A172 (cell line): Measurements from ENCODE around the gene DAND5. TPM values are rescaled to one million over a fixed set of nuclear protein-coding genes. Genes with fewer than 3 reads are reported as not detected.
A peak's percentile ranks its signal among the peaks of the same experiment; 100 is the strongest.
"Not testable (repeated sequence)": the region's sequence is repeated elsewhere in the genome, so short reads cannot be mapped to it uniquely, and the experiment has no call there.

ENCODE experiments used
- DNase-seq: peaks from one replicate; pipeline ENCODE4 v3.0.0-alpha.2; 2015; ENCODE audit warnings: low spot score
- total RNA-seq: library from RNA; depleted of rRNA; stranded (reverse); fragments of >200 nt; shearing (Covaris generic); gene quantifications from 2 replicates; pipeline ENCODE4 v1.2.3, GENCODE V29; 2014

The DAND5 gene
- total RNA-seq, 1 experiment from 2014 or later = 0.36 TPM

DNA sequence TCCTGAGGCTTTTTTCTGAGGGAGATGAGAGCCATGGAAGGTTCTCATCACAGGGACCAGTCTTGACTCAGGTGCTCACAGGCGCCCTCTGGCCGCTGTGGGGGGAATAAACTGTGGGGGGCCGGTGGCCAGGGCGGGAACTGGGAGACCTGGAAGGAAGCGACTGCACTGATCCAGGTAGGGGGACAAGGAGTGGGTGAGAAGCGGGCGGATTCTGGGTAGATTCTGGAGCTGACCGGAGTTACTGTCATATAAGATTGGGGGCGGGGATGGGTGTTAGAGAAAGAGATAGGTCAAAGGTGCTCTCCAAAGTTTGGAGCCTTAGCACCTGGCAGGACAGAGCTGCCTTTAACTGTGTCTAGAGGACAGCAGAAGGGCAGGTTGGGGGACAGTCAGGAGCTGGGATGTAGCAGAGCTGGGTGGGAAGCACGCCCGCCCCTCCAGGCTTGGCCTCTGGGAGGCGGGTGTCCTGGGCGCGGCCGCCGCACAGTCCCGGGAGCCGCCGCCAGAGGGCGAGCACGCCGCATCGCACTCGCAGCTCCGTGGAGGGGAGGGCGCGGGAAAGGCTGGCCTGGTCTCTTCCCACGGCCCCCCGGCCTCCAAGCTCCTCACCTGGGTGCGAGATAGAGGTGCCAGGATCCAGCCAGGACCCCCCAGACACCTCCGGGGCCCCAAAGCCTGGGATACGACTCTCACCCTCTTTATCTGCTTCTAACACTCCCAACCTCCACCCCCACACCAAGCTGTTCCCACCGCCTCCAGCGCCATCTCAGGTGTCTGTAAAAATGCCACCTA is 4.2 kb upstream of the DAND5 start:
- peak; percentile 69 for DNase-seq

DNA sequence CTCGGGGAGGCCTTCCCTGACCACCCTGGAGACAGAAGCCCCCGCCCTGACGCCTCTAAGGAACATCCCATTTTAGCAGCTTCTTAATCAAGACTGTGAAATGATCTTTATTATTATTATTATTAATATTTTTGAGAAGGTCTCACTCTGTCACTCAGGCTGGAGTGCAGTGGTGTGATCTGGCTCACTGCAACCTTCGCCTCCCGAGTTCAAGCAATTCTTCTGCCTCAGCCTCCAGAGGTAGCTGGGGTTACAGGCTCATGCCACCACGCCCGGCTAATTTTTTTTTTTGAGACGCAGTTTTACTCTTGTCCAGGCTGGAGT is 3.6 kb upstream of the DAND5 start:
- no peak for DNase-seq

DNA sequence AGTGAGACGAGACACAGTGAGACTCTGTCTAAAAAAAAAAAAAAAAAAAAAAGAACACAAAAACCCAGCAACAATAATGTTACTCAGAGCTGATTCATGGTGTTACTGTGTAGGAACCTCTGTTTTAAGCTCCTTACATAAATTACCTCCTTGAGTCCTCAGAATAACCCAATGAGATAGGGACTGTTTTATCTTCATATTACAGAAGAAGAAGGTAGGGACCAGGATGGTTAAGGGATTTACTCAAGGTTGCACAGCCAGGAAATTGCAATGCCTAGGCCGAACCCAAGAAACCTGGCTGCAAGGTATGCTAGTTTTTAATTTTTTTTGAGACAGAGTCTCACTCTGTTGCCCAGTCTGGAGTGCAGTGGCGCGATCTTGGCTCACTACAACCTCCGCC is 1.5 kb upstream of the DAND5 start:
- no peak for DNase-seq

DNA sequence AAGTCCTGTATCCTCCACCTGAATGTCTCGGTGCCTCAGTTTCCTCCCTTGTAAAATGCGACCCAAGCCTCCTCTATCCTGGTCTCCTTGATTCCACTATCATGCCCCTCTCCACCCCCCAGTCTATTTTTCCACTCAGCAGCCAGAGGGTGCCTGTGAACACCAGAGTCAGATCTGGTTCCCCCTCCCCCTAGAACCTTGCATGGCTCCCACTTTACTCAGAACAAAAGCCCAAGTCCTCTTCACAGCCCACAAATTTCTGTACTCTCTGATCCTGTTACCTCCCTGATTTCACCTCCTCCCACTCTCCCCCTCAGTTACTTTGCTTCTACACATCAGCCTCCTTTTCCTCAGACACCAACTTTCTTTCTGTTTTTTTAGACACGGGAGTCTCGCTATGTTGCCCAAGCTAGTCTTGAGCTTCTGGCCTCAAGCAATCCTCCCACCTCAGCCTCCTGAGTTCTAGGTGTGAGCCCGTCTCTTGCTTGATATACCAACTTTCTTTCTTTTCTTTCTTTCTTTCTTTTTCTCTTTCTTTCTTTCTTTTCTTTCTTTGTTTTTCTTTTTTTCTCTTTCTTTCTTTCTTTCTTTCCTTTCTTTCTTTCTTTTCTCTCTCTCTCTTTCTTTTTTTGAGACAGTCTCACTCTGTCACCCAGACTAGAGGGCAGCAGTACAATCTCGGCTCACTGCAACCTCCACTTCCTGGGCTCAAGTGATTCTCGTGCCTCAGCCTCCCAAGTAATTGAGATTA is 869 bp downstream of the DAND5 start:
- no peak for DNase-seq

DNA sequence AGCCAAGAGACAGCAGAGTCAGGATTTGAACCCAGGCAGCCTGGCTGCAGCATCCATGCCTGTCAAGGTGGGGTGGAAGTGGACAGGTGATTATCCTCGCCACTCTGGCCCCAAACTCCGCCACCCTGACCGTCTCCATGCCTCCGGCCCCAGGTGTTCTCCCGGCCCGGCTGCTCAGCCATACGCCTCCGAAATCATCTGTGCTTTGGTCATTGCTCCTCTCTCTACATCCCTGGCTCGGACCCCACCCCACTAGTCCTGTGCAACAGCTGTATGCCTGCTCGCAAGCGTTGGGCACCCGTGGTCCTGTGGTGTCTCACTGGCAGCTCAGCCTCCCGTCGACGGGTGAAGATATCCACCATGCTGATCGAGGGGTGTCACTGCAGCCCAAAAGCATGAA is 3.9 kb downstream of the DAND5 start:
- no peak for DNase-seq

DNA sequence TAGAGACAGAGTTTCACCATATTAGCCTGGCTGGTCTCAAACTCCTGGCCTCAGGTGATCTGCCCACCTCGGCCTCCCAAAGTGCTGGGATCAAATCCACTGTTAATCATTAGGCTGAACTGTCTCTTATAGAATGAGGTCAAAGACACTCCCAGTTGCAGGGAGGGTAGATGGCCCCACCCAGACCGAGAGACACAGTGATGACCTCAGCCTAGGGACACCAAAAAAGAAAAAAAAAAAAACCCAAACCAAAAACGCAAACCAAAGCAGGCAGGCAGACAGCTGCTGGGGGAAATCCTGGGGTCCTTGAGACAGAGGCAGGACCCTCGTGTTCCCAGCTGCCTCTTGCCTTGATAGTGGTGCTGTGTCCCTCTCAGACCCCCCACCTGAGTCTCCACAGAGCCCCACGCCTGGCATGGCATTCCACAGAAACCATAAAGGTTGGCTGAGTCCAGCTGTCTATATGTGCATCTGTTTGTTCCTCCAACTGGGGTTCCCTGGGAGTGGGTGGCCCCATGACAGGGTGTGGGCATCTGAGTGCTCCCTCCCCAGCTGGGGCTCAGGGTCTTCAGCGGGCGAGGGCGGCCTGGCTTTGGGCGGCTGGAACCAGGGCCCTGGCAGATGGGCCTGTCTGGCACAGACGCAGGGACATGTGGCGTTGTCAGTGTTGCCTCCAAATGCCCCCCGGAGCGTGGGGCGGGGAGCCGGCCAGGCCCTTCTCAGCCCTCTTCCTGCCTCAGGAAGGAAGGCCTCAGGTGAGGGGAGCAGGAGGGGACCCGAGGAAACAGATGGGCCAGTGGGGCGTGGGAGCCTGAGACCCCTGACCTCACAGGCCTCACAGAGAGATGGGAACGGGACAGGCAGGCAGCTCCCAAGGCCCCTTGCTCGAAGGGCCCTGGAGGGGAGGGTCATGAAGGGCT is 5.2 kb downstream of the DAND5 start:
- no peak for DNase-seq

DNA sequence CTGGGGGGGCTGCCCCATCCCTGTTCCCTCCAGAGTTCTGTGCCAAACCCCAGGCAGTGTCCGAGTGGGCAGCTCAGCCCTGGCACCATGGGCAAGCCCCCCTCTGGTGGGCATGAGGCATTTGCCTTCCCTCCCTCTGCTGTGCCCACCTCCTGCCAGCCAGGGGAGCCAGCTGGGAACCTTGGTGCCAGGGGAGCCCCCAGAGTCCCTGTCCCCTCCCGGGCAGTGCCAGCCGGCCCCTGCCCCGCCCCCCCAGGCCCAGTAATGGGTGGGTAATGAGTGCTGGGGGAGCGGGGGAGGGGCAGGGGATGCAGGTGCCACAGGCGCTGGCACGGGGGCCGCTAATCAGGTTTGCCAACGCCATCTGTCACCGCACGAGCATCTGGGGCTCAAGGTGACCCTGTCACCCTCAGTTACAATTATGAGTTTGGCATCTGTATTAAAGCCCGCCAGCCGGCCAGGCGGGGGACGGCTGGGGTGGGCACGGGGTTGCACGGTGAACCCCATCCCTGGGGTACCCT is 5.9 kb downstream of the DAND5 start:
- no peak for DNase-seq

DNA sequence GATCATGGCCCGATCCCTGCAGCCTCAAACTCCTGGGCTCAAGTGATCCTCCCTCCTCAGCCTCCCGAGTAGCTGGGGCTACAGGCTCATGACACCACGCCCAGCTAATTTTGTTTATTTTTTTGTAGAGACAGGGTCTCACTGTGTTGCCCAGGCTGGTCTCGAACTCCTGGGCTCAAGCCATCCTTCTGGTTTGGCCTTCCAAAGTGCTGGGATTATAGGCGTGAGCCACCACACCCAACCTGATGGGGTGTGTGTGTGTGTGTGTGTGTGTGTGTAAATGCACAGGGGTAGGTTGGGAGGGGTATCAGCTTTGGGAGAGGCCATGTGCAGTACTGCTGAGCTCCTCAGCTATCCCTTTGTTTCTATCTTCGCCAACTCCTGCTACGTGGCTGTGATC is 6.7 kb downstream of the DAND5 start:
- not testable (repeated sequence) for DNase-seq

DNA sequence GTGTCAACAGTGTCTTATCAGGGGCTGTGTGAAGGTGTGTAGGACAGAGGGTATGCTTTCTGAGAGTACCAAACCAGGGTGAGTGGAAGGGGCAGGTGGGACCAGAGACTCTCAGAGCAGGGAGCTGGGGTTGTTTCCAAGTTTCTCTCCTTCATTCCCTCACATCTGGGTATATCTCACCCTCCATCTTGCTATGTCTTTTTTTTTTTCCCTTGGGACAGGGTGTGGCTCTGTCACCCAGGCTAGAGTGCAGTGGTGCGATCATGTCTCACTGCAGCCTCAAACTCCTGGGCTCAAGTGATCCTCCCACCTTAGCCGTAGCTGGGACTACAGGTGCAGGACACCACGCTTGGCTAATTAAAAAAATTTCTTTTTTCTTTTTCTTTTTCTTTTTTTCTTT is 10.6 kb downstream of the DAND5 start:
- DNase-seq = no peak

DNA sequence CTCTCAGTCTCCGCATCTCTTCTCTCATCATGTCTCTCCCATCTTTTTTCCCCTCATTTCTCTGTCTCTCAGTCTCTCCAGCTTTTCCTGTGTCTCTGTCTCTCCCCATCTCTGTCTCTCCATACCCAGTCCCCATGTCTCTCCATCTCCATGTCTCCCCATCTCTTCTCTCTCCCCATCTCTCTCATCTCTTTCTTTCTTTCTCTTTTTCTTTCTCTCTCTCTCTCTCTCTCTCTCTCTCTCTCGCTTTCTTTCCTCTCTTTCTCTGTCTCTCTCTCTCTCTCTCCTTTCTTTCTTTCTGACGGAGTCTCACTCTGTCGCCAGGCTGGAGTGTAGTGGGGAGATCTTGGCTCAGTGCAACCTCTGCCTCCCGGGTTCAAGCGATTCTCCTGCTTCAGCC is 13.3 kb downstream of the DAND5 start:
- no peak for DNase-seq

DNA sequence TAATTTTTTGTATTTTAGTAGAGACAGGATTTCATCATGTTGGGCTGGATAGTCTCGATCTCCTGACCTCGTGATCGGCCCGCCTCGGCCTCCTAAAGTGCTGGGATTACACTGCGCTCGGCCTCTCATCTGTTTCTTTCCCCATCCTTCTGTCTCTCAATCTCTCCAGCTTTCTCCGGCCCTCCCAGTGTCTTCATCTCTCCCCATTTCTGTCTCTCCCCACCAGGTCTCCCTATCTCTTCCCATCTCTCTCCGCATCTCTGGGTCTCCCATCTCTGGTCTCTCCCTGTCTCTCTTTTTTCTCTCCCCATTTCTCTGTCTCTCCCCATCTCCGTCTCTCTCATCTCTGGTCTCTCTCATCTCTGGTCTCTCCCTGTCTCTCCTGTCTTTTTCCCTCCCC is 13.7 kb downstream of the DAND5 start:
- no peak for DNase-seq

DNA sequence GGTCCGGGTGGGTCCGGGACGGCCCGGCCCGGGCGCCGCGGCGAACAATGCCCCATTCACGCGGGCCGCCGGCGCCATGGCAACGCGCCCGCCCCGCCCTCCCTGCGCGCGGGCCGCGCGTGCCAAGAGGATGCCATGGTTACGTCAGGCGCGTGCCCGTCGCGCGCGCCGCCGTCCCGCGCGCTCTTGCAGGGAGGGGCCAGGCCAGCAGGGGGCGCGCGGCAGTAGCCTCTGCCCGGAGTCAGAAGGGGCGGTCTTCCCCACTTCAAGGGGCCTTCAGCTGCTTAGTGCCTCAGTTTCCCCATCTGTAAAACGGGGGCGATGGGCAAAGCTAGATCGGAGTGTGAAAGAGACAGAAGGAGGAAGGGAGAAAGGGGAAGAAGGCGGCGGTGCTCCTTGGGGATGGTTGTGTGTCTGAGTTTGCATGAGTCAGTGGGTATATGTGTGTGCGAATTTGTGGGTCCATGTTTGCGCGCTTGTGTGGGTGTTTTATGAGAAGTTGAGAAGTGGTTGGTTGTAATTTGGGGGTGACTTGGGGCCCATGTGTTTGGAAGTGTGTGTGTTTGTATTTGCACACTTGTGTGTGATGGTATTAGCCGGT is 14.3 kb downstream of the DAND5 start:
- peak; percentile 54 for DNase-seq

DNA sequence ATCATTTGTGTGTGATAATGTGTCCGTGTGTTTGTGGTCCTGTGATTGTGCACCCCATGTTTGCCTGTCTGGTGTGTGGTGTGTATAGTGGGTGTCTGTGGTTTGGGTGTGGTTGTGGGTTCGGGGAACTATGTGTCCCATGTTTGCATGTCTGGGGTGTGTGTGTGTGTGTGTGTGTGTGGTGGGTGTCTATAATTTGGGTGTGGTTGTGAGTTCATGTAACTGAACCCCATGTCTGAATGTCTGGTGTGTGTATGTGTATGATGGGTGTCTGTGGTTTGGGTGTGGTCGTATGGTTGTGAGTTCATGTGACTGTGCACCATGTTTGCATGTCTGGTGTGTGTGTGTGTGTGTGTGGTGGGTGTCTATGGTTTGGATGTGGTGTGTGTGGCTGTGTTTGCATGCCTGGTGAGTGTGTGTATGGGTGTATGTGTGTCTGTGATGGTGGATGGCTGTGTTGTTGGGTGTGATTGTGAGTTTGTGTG is 14.8 kb downstream of the DAND5 start:
- DNase-seq = no peak

DNA sequence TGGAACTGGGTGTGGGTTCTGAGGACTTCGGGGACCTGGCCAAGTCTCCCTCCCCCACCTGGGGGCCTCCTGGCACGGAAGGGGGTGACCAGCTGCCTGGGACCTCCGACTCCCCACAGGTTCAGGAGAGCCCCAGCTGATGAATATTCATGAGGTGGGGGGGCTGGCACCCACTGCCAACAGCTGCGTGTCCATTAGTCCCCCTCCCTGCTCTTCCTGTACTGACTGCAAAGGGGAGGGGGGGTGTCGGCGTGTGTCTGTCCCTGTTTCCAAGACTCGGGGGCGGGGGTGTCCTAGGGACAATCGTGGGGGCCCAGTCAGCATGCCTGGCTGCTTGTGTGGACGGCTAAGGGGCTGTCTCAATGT is 15.3 kb downstream of the DAND5 start:
- no peak for DNase-seq

DNA sequence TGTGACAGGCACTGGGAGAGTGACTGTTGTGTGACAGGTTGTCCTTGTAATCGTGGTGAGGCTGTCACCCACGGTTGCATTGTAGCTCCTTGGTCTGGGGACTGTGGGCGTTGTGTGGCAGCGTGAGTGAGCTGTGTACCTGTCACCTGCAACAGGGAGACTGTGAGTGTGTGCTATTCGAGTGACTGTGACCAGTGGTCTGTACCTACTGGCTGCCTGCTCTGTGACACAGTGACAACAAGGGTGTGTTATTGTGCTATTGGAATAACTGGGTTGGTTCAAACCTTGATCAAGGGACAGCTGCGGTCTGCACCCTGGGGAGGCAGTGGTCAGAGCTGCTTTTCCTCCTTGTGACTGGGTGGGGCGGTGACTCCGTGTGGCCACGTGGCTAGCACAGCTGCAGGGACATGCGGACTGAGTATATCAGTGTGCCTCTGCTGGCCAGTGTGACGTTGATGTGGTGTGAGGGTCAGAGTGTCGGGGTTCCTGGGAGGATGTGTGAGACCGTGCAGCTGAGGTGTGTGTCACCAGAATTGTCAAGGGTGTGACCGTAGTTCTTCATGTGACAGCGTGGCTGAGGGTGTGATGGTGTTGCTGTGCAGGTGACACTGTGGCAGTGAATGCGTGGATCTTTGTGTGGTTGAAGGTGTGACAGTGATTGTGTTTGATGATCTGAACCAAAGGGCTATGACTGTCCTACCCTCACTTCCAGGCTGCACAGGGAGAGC is 15.8 kb downstream of the DAND5 start:
- peak; percentile 90 for DNase-seq

DNA sequence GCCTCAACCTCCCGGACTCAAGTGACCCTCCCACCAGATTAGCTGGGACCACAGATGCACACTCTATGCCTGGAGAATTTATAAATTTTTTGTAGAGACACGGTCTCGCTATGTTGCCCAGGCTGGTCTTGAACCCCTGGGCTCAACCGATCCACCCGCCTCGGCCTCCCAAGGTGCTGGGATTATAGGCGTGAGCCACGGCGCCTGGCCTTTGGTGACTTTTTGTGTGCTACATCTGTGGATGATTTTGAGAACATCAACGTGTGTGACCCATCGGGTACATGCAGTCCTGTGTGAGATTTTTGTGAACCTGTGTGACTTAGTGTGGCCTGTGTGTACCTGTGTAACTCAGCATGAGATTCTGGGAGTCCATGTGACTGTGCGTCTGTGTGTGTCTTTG is 17.4 kb downstream of the DAND5 start:
- no peak for DNase-seq

DNA sequence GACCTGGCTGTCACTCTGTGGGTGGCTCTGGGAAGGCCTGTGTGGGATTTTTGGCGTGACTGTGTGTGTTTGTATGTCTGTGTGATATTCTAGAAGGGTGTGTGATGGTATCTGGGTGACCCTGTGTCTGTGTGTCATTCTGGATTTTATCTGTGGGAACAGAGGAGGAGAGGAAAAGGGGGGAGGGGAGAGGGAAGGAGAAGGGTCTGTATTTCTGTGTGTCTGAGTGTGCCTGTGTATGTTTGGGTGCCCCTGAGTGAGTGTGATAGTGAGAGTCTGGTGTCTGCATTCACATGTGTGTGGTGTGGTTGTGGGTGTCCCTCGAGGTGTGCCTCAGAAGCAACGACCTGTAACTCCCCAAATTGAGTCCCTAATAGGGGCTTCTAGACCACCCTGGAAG is 17.8 kb downstream of the DAND5 start:
- DNase-seq = no peak

DNA sequence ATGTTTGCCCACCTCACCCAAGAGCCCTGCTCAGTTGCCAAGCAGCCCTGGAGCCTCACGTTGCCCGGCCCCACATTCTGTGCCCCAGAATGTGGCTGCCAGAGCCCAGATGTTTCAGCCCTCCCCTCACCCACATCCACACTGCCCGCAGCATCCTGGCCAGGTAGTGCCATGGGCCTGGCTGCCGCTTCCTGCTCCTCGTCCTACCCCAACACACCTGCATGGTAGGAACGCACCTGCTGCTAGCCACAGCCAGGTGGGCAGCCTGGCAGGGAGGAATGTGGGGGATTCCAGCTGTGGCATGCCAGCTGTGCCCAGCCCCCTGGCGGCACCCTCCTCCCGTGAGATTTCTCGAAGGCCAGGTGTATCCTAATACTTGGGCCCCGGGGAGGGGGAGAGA is 18.4 kb downstream of the DAND5 start:
- DNase-seq = no peak

DNA sequence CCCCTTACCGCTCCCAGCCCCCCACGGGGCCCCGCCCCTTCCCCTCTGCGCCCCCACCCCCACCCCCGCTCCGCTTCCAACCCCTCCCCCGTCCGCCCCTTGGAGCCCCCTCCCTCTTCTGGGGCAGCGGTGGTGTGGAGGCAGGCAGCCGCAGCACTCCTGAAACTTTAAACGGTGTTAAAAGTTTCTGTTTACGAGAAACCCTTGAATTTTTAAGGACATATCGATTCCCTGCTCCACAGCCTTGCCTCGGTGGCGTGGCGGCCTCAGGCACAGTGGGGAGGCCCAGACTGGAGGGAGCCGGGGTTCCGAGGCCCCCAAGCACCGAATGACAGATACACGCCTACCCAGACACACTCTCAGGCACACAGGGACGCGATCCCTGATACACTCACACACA is 21.1 kb downstream of the DAND5 start:
- no peak for DNase-seq

DNA sequence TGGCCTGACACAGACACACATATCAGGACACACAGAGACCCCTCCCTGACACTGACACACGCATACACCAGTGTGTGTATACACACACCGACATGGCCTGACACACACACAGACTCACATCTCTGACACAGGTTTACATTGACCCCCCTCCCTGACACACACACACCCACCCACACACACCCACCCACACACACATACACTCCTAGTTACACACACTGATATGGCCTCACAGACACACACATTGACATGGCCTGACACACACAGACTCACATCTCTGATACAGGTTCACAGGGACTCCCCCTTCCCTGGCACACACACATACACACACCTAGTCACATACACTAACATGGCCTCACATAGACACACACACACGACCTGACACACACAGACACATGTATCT is 21.5 kb downstream of the DAND5 start:
- no peak for DNase-seq

DNA sequence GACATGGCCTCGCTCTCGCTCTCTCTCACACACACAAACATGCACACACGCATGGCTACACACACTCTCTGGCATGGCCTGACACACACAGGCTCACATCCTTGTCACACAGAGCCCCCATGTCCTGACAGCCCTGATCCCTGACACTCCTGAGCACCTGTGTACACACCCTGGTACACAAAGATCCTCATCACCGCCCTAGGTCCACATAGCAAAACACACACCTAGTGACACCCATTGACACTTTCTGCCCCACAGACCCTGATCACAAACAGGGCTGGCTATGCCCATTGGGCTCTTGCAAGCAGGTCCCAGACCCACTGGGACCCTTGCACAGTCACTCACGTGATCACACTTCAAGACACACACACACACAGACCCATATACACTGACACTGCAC is 21.9 kb downstream of the DAND5 start:
- no peak for DNase-seq
